ENCODE measurements around the gene NAALADL2.

NAALADL2 gene

GRCh38 chr3:175512700-175513099 is 653.6 kb downstream of the NAALADL2 start:
- no peaks in the 10 kb centered on the region for H3F3A ChIP-seq (ENCODE audit: insufficient read depth, low read length)
- H3K4me1 ChIP-seq (ENCODE audit: insufficient read depth, low read length, severe bottlenecking), result no peaks in the 10 kb centered on the region
- H3K79me2 ChIP-seq (ENCODE audit: insufficient read depth, low read length), result no peaks in the 10 kb centered on the region
- no peak overlapping the region for H3K4me2 ChIP-seq (ENCODE audit: low read length)
- H3K4me3 ChIP-seq (ENCODE audit: low read depth, low read length, poor library complexity, severe bottlenecking), result no peak overlapping the region
- no peak overlapping the region for H2AFZ ChIP-seq (ENCODE audit: low read length)
- H3K27me3 ChIP-seq (ENCODE audit: insufficient read depth, low read length), result no peaks in the 10 kb centered on the region
- H3K9ac ChIP-seq (ENCODE audit: low read length), result no peak overlapping the region
- no peaks in the 10 kb centered on the region for H3K9me3 ChIP-seq (ENCODE audit: low read length)
- no peaks in the 10 kb centered on the region for H4K20me1 ChIP-seq (ENCODE audit: insufficient read depth, low read length)
- H3K9me2 ChIP-seq (ENCODE audit: low read depth, low read length), result no peaks in the 10 kb centered on the region
- no peak for TF ChIP-seq EZH2 (IDR thresholded peaks at IDR 0.05; ENCODE audit: borderline replicate concordance, low read length)
- TF ChIP-seq, protein P1, sequence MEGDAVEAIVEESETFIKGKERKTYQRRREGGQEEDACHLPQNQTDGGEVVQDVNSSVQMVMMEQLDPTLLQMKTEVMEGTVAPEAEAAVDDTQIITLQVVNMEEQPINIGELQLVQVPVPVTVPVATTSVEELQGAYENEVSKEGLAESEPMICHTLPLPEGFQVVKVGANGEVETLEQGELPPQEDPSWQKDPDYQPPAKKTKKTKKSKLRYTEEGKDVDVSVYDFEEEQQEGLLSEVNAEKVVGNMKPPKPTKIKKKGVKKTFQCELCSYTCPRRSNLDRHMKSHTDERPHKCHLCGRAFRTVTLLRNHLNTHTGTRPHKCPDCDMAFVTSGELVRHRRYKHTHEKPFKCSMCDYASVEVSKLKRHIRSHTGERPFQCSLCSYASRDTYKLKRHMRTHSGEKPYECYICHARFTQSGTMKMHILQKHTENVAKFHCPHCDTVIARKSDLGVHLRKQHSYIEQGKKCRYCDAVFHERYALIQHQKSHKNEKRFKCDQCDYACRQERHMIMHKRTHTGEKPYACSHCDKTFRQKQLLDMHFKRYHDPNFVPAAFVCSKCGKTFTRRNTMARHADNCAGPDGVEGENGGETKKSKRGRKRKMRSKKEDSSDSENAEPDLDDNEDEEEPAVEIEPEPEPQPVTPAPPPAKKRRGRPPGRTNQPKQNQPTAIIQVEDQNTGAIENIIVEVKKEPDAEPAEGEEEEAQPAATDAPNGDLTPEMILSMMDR (IDR thresholded peaks at IDR 0.05; ENCODE audit: low read length), result no peak
- no peaks in the 10 kb centered on the region for H3K36me3 ChIP-seq (ENCODE audit: insufficient read depth, low read length)
- H3K27ac ChIP-seq (ENCODE audit: low read depth, low read length, poor library complexity, severe bottlenecking), result no peak overlapping the region

DNA sequence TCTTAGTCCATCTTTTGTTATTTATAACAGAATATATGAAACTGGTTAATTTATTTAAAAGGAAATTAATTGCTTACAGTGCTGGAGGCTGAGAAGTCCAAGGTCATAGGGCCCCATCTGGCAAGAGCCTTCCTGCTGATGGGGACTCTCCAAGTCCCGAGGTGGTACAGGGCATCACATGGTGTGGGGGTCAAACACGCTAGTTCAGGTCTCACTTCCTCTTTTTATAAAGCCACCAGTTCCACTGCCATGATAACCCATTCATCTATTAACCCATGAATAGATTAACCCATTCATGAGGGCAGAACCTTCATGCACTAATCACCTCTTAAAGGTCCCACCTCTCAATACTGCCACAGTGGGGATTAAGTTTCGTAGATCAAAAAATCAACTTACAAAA is 659.3 kb downstream of the NAALADL2 start:
- H2AFZ ChIP-seq (ENCODE audit: low read length), result no peak overlapping the region
- TF ChIP-seq, protein P1 (IDR thresholded peaks at IDR 0.05; ENCODE audit: low read length), result no peak
- no peak for TF ChIP-seq EZH2 (IDR thresholded peaks at IDR 0.05; ENCODE audit: borderline replicate concordance, low read length)
- no peak overlapping the region for H3K4me3 ChIP-seq (ENCODE audit: low read depth, low read length, poor library complexity, severe bottlenecking)
- no peak overlapping the region for H3K4me2 ChIP-seq (ENCODE audit: low read length)
- H3K79me2 ChIP-seq (ENCODE audit: insufficient read depth, low read length), result no peaks in the 10 kb centered on the region
- H3K4me1 ChIP-seq (ENCODE audit: insufficient read depth, low read length, severe bottlenecking), result no peaks in the 10 kb centered on the region
- no peaks in the 10 kb centered on the region for H3K27me3 ChIP-seq (ENCODE audit: insufficient read depth, low read length)
- H4K20me1 ChIP-seq (ENCODE audit: insufficient read depth, low read length), result no peaks in the 10 kb centered on the region
- no peak overlapping the region for H3K27ac ChIP-seq (ENCODE audit: low read depth, low read length, poor library complexity, severe bottlenecking)
- H3K9me3 ChIP-seq (ENCODE audit: low read length), result no peaks in the 10 kb centered on the region
- no peak overlapping the region for H3K9ac ChIP-seq (ENCODE audit: low read length)
- H3K36me3 ChIP-seq (ENCODE audit: insufficient read depth, low read length), result no peaks in the 10 kb centered on the region
- no peaks in the 10 kb centered on the region for H3K9me2 ChIP-seq (ENCODE audit: low read depth, low read length)
- H3F3A ChIP-seq (ENCODE audit: insufficient read depth, low read length), result no peaks in the 10 kb centered on the region

DNA sequence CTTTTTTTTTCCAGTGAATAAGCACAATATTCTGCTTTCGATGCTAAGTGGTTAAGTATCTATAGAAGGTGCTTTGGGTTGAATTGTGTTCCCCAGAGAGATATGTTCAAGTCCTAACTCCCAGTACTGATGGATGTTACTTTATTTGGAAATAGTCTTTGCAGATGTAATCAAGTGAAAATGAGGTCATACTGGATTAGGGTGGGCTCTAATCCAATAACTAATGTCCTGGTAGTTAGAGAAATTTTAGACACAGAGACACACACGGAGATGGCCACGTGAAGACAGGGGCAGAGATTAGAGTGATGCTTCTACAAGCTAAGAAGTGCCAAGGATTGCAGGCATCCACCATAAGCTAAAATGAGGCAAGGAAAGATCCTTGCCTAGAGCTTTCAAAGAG is 662.3 kb downstream of the NAALADL2 start:
- Histone ChIP-seq H3K9me2 (ENCODE audit: low read depth, low read length) (no peaks in the 10 kb centered on the region), H3K4me3 (ENCODE audit: low read depth, low read length, poor library complexity, severe bottlenecking) (no peak overlapping the region), H3K27ac (ENCODE audit: low read depth, low read length, poor library complexity, severe bottlenecking) (no peak overlapping the region), H4K20me1 (ENCODE audit: insufficient read depth, low read length) (no peaks in the 10 kb centered on the region), H3K27me3 (ENCODE audit: insufficient read depth, low read length) (no peaks in the 10 kb centered on the region), H3K4me2 (ENCODE audit: low read length) (no peak overlapping the region), H3K9me3 (ENCODE audit: low read length) (no peaks in the 10 kb centered on the region), H2AFZ (ENCODE audit: low read length) (no peak overlapping the region), H3K79me2 (ENCODE audit: insufficient read depth, low read length) (no peaks in the 10 kb centered on the region), H3K9ac (ENCODE audit: low read length) (no peak overlapping the region), H3K36me3 (ENCODE audit: insufficient read depth, low read length) (no peaks in the 10 kb centered on the region), H3K4me1 (ENCODE audit: insufficient read depth, low read length, severe bottlenecking) (peaks cover 2% of the 10 kb centered on the region), H3F3A (ENCODE audit: insufficient read depth, low read length) (no peaks in the 10 kb centered on the region)
- TF ChIP-seq, protein P1 (IDR thresholded peaks at IDR 0.05; ENCODE audit: low read length), result no peak
- TF ChIP-seq EZH2 (IDR thresholded peaks at IDR 0.05; ENCODE audit: borderline replicate concordance, low read length), result no peak

All from OCI-LY1 (cell line).